GM18508 (cell line): ENCODE measurements around the gene TST.

Source experiments
- ATAC-seq: cut with Tn5 transposase; IDR thresholded peaks from one replicate; pipeline ENCODE4 v1.9.1; 2021; ENCODE audit warnings: moderate number of reproducible peaks; ENCODE audit not compliant: insufficient read depth, unreplicated experiment

TST gene

GRCh38 chr22:37019309-37020191 lies at the start of gene TST, which contains the start of gene MPST:
TST (minus strand) TSS chr22:37019447; CDS start chr22:37018732, 715 bp downstream.
MPST (plus strand) TSS chr22:37019742; CDS start chr22:37019837, 95 bp downstream.
- ATAC-seq = no peak

GRCh38 chr22:37068859-37069258 lies 49.6 kb upstream of the TST start:
- no peak for ATAC-seq

GRCh38 chr22:37067428-37067827 lies 48.2 kb upstream of the TST start:
- ATAC-seq = no peak

- no peak for ATAC-seq
Measured at GRCh38 chr22:37065961-37066360, 46.7 kb upstream of the TST start.

- ATAC-seq = no peak
Measured at GRCh38 chr22:37065180-37065579, 45.9 kb upstream of the TST start.

- ATAC-seq = no peak
Measured at GRCh38 chr22:37064553-37064952, 45.3 kb upstream of the TST start.

- ATAC-seq = no peak
Measured at GRCh38 chr22:37063431-37064420, 44.5 kb upstream of the TST start.

- no peak for ATAC-seq
Measured at GRCh38 chr22:37062702-37063381, 43.6 kb upstream of the TST start.

GRCh38 chr22:37062376-37062675 lies 43.1 kb upstream of the TST start:
- ATAC-seq = no peak

- ATAC-seq = no peak
Measured at GRCh38 chr22:37061611-37062375, 42.5 kb upstream of the TST start.

- no peak for ATAC-seq
Measured at GRCh38 chr22:37060801-37061610, 41.8 kb upstream of the TST start.

- no peak for ATAC-seq
Measured at GRCh38 chr22:37059876-37060449, 40.7 kb upstream of the TST start.

- no peak for ATAC-seq
Measured at GRCh38 chr22:37058917-37059701, 39.9 kb upstream of the TST start.

- ATAC-seq = no peak
Measured at GRCh38 chr22:37057796-37058510, 38.7 kb upstream of the TST start.

- no peak for ATAC-seq
Measured at GRCh38 chr22:37057226-37057625, 38.0 kb upstream of the TST start.

- no peak for ATAC-seq
Measured at GRCh38 chr22:37056246-37056645, 37.0 kb upstream of the TST start.
